ENCODE measurements around the gene COL15A1.

DNA sequence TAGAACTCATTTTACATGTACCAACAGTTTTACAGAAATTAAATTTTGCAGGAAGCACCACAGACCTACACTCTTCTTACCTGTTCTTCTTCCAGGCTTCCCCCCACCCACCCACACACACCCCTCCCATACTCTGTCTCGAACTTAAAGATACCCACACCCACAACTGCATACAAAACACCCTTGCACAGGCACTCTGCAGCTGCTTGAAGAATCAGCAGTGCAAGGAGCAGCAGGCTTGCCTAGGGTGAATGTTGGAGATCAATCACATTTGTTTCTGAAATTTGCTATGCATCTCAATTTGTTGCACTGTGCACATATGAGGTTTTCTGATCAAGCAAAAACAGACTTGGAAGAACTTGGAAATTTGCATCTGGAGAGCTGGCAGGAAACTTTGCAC is 83.7 kb downstream of the COL15A1 start:
- TF ChIP-seq POLR2AphosphoS5 (IDR thresholded peaks at IDR 0.05), result no peak
- no peak for TF ChIP-seq POLR2A (IDR thresholded peaks at IDR 0.05)
- no peak for TF ChIP-seq CTCF (IDR thresholded peaks at IDR 0.05 in 8 of 11, conservative IDR thresholded peaks at IDR 0.05 in 3 of 11)

All from spleen (tissue), 7 donors.